Activated CD8-positive, alpha-beta T cell treated with anti-CD3 and anti-CD28 coated beads for 36 hours (primary cell): ENCODE data around the gene RASL10A. TPM values are rescaled to one million over a fixed set of nuclear protein-coding genes. Genes with fewer than 3 reads are reported as not detected.

Experiments used
- ATAC-seq: fragments of 200-7000 bp; cut with Tn5 transposase; one replicate; pipeline ENCODE4 v1.10.0; 2021; ENCODE audit warnings: mild to moderate bottlenecking, moderate library complexity
- CTCF ChIA-PET: fragments of 350-600 bp; sonication (Branson Sonifier 250); formaldehyde crosslinking; loops from one replicate; lab custom pipeline; 2021; ENCODE audit warnings: antibody characterized with exemption; lab: Charles Lee
- POLR2A ChIA-PET: fragments of 350-600 bp; sonication (Branson Sonifier 250); formaldehyde crosslinking; loops from one replicate; lab custom pipeline; 2021; ENCODE audit warnings: antibody characterized with exemption; lab: Charles Lee
- DNase-seq: peaks from one replicate; pipeline ENCODE4 v3.0.0-alpha.2; 2020
- H3K27ac Mint-ChIP-seq: one replicate; pipeline ENCODE4 v1.8.0; 2021; ENCODE audit warnings: mild to moderate bottlenecking, mixed read lengths
- H3K27me3 Mint-ChIP-seq: one replicate; pipeline ENCODE4 v1.8.0; 2021; ENCODE audit warnings: mixed read lengths
- H3K36me3 Mint-ChIP-seq: one replicate; pipeline ENCODE4 v1.8.0; 2021; ENCODE audit warnings: low read depth, mixed read lengths
- H3K4me1 Mint-ChIP-seq: one replicate; pipeline ENCODE4 v1.8.0; 2021; ENCODE audit warnings: low read depth, mixed read lengths
- H3K4me3 Mint-ChIP-seq: one replicate; pipeline ENCODE4 v1.8.0; 2021; ENCODE audit warnings: mild to moderate bottlenecking, moderate library complexity, mixed read lengths
- H3K9me3 Mint-ChIP-seq: one replicate; pipeline ENCODE4 v1.8.0; 2021; ENCODE audit warnings: mixed read lengths
- CTCF ChIP-seq: fragments of 200-600 bp; IDR thresholded peaks from one replicate; pipeline ENCODE4 v1.8.0; 2022; ENCODE audit warnings: antibody characterized with exemption, mild to moderate bottlenecking
- intact Hi-C: fragments of 100-400 bp; cut with micrococcal nuclease; formaldehyde crosslinking; loops from one replicate; pipeline ENCODE4 v1.10.0; 2022
- total RNA-seq, 2 experiments: library from RNA; stranded (reverse); gene quantifications; one replicate each; pipeline ENCODE4 v1.2.3, GENCODE V29; 2021

RASL10A gene
- total RNA-seq, 2 experiments from 2014 or later: 0.56 TPM; not detected in 1

GRCh38 chr22:29298641-29299040, 16.9 kb downstream of the RASL10A start:
- Mint-ChIP-seq H3K27ac (peak overlapping the region; percentile 38), H3K4me3 (no peak overlapping the region), H3K9me3 (no peaks in the 10 kb centered on the region), H3K36me3 (peaks cover 55% of the 10 kb centered on the region), H3K4me1 (peaks cover 7% of the 10 kb centered on the region), H3K27me3 (no peaks in the 10 kb centered on the region)
- DNase-seq (no peak), ATAC-seq (no peak)
- TF ChIP-seq CTCF: no peak
- POLR2A ChIA-PET: interaction anchor here (1.2 to 6.1 kb wide), 4 partner anchors 10 to 29 kb away, joined by 3 to 29 read pairs (median 8); partner anchors contain the start of genes EWSR1 and RHBDD3
- CTCF ChIA-PET: no interaction called here
- intact Hi-C loops: no loop called here

GRCh38 chr22:29292379-29292778, 23.1 kb downstream of the RASL10A start:
- peaks cover 9% of the 10 kb centered on the region for H3K4me1 Mint-ChIP-seq
- H3K36me3 Mint-ChIP-seq: peaks cover 64% of the 10 kb centered on the region
- intact Hi-C loops: no loop called here
- H3K9me3 Mint-ChIP-seq: no peaks in the 10 kb centered on the region
- H3K27me3 Mint-ChIP-seq: no peaks in the 10 kb centered on the region
- DNase-seq: no peak
- no peak overlapping the region for H3K4me3 Mint-ChIP-seq
- no peak overlapping the region for H3K27ac Mint-ChIP-seq
- POLR2A ChIA-PET: interaction anchor here (1.0 to 1.3 kb wide), 2 partner anchors 10 to 16 kb away, joined by 4 read pairs; no protein-coding TSS in a partner anchor
- no peak for ATAC-seq
- TF ChIP-seq CTCF: no peak
- CTCF ChIA-PET: interaction anchor here (1.4 kb wide), 1 partner anchor 20 kb away, joined by 3 read pairs; no protein-coding TSS in a partner anchor

- DNase-seq (no peak), ATAC-seq (no peak)
- no peaks in the 10 kb centered on the region for H3K27me3 Mint-ChIP-seq
- peaks cover 63% of the 10 kb centered on the region for H3K36me3 Mint-ChIP-seq
- ChIA-PET CTCF (no interaction called here), POLR2A (interaction anchor here (1.0 to 1.6 kb wide), 4 partner anchors 11 to 24 kb away, joined by 4 to 5 read pairs (median 4); partner anchors contain the start of gene RHBDD3)
- intact Hi-C loops: no loop called here
- no peaks in the 10 kb centered on the region for H3K9me3 Mint-ChIP-seq
- peak overlapping the region; percentile 37 for H3K27ac Mint-ChIP-seq
- peaks cover 13% of the 10 kb centered on the region for H3K4me1 Mint-ChIP-seq
- no peak for TF ChIP-seq CTCF
- H3K4me3 Mint-ChIP-seq: no peak overlapping the region
These were observed 24.3 kb downstream of the RASL10A start for GRCh38 chr22:29291215-29291614.

- intact Hi-C loops: no loop called here
These were observed 25.4 kb downstream of the RASL10A start for GRCh38 chr22:29290061-29290460.

More at GRCh38 chr22:29290061-29290460, 25.4 kb downstream of the RASL10A start:
- no peak overlapping the region for H3K4me3 Mint-ChIP-seq
- no peaks in the 10 kb centered on the region for H3K27me3 Mint-ChIP-seq
- H3K27ac Mint-ChIP-seq: no peak overlapping the region
- H3K9me3 Mint-ChIP-seq: no peaks in the 10 kb centered on the region
- CTCF ChIA-PET: no interaction called here
- H3K36me3 Mint-ChIP-seq: peaks cover 61% of the 10 kb centered on the region
- peaks cover 13% of the 10 kb centered on the region for H3K4me1 Mint-ChIP-seq
- DNase-seq: no peak
- POLR2A ChIA-PET: interaction anchor here (0.6 to 1.6 kb wide), 4 partner anchors 11 to 27 kb away, joined by 3 to 5 read pairs (median 4); no protein-coding TSS in a partner anchor
- no peak for ATAC-seq
- no peak for TF ChIP-seq CTCF
